Duodenal mucosa (tissue), 2 donors: ENCODE measurements around the gene SVBP.

Experiments used
- H3K27ac ChIP-seq: one replicate; pipeline ENCODE4 v1.7.0; 2013; ENCODE audit warnings: low read depth, low read length
- H3K27me3 ChIP-seq, 2 donors: one replicate each; pipeline ENCODE4 v1.7.0; 2013; ENCODE audit warnings: low read length in 2 of 2, control low read depth in 1 of 2; ENCODE audit not compliant: insufficient read depth in 2 of 2, control insufficient read depth in 1 of 2
- H3K36me3 ChIP-seq, 2 donors: one replicate each; pipeline ENCODE4 v1.7.0; 2013; ENCODE audit warnings: low read length in 2 of 2, control low read depth in 1 of 2; ENCODE audit not compliant: insufficient read depth in 2 of 2, control insufficient read depth in 1 of 2
- H3K4me1 ChIP-seq, 2 donors: one replicate each; pipeline ENCODE4 v1.7.0; 2013; ENCODE audit warnings: low read length in 2 of 2, control low read depth in 1 of 2; ENCODE audit not compliant: insufficient read depth in 2 of 2, control insufficient read depth in 1 of 2
- H3K4me3 ChIP-seq, 2 donors: one replicate each; pipeline ENCODE4 v1.7.0; 2013; ENCODE audit warnings: low read length in 2 of 2, low read depth in 1 of 2
- H3K9ac ChIP-seq, 2 donors: one replicate each; pipeline ENCODE4 v1.7.0; 2013; ENCODE audit warnings: low read length in 2 of 2, low read depth in 1 of 2
- H3K9me3 ChIP-seq, 2 donors: one replicate each; pipeline ENCODE4 v1.7.0; 2013; ENCODE audit warnings: low read length in 2 of 2, control low read depth in 1 of 2; ENCODE audit not compliant: control insufficient read depth in 1 of 2

Gene SVBP

GRCh38 chr1:42841440-42842147 lies 24.4 kb upstream of the SVBP start:
- Histone ChIP-seq H3K27ac (no peak overlapping the region), H3K4me3 (no peak overlapping the region), H3K36me3 (peaks cover 0 to 2% of the 10 kb centered on the region in 2 donors), H3K9ac (no peak overlapping the region), H3K4me1 (peaks cover 0 to 4% of the 10 kb centered on the region in 2 donors), H3K27me3 (no peaks in the 10 kb centered on the region), H3K9me3 (no peaks in the 10 kb centered on the region)

DNA sequence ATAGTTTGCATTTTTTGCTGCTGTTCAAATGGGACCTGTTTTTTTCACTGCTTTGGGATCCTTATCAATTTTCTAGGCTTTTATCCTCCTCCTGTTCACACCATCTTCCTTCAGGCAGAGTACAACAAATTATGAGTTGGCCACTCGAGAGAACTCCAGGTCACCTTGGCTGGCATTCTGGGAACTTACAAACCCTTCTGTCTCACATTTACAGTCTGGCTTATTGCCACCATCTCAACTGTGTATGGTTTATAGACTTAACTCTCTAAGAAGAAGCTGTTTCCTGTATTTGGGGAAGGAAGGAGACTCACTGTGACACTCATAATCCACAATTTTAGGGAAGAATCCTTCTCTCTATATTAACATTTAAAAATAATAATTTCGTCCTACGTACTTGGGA lies 23.8 kb upstream of the SVBP start:
- H3K36me3 ChIP-seq = peaks cover 0 to 2% of the 10 kb centered on the region in 2 donors
- H3K27ac ChIP-seq = no peak overlapping the region
- no peaks in the 10 kb centered on the region for H3K27me3 ChIP-seq

DNA sequence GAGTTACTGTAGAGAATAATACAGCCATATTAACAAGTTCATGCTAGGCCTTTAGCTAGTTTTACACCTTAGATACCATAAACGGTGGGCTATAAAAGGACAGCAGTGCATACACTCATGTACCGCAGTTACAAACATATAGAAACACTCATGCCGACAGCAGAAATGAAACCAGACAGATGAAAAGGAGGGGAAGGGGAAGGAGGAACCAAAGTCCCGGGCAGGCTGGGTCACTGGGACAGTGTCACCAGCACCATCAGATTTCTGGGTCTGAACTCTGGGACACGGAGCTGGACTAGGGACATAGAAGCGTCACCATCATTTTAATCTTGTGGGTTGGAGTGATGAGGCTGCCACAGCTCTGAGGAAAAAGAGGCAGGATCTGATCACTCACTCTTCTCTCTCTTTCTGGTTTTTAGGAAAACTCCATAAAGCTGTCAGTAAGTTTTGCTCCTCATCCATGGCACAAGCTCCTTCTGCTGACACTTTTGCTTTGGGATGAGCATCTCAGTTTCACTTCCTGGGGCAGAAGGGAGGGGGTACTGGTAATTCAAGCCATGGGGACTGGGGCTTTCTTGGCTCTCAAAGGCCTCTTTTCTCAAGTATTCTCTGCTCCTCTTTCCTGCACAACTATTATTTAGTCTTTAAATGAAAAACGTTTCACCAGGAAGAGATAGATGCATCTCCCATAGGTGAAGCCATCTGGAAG lies 21.4 kb upstream of the SVBP start:
- Histone ChIP-seq H3K27me3 (no peaks in the 10 kb centered on the region), H3K4me1 (no peaks in the 10 kb centered on the region), H3K36me3 (peaks cover 4 to 5% of the 10 kb centered on the region in 2 donors), H3K4me3 (no peak overlapping the region), H3K27ac (no peak overlapping the region), H3K9ac (no peak overlapping the region), H3K9me3 (no peaks in the 10 kb centered on the region)

More for the DNA sequence above, 23.8 kb upstream of the SVBP start:
- Histone ChIP-seq H3K4me1 (peaks cover 0 to 3% of the 10 kb centered on the region in 2 donors), H3K4me3 (no peak overlapping the region), H3K9ac (no peak overlapping the region), H3K9me3 (no peaks in the 10 kb centered on the region)

DNA sequence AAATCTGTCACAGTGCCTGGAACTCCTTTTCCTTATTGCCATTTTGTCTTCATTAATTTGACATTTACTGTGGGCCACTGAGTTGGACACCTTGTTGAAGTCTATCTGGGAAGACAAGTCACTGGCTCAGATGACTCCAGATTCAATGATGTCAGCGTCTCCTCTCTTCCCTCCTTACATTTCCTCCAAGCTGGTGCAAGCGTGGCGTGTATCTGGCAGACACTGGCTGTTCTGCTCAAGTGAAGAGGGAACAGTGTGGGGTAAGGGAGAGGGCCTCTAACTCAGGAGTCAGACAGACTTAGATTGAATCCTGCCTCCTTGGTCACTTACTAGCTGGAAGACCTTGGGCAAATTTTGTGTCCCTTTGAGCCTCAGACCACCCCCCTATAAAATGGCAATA lies 20.5 kb upstream of the SVBP start:
- H3K9me3 ChIP-seq = no peaks in the 10 kb centered on the region
- H3K4me1 ChIP-seq = no peaks in the 10 kb centered on the region
- no peak overlapping the region for H3K27ac ChIP-seq
- peaks cover 4 to 5% of the 10 kb centered on the region in 2 donors for H3K36me3 ChIP-seq
- H3K4me3 ChIP-seq = no peak overlapping the region
- H3K9ac ChIP-seq = no peak overlapping the region
- H3K27me3 ChIP-seq = no peaks in the 10 kb centered on the region

DNA sequence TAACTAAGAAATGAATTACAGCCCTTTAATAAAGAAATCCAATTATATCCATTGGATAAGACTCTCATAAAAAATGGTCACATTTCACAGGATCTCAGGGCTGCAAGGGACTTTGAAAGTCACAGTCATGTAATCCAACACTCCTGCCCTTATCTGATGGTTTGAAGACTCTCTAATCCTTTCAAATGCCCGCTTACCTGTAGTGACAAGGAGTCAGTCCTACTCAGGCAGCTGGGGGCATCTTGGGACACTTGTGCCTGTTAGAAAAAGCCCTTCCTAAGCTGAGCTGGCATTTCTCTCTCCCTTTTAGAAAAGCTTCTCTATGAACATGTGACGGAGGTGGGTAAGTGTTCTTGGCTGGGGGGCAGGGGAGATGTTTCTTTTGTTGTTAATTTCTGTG lies 18.2 kb upstream of the SVBP start:
- Histone ChIP-seq H3K27ac (no peak overlapping the region), H3K27me3 (no peaks in the 10 kb centered on the region), H3K4me3 (no peak overlapping the region), H3K9me3 (no peaks in the 10 kb centered on the region), H3K4me1 (no peaks in the 10 kb centered on the region), H3K9ac (no peak overlapping the region), H3K36me3 (peaks cover 4 to 12% of the 10 kb centered on the region in 2 donors)

GRCh38 chr1:42834803-42835202 lies 17.6 kb upstream of the SVBP start:
- no peaks in the 10 kb centered on the region for H3K9me3 ChIP-seq
- H3K27me3 ChIP-seq = no peaks in the 10 kb centered on the region
- H3K4me3 ChIP-seq = no peak overlapping the region
- no peak overlapping the region for H3K27ac ChIP-seq
- H3K9ac ChIP-seq = no peak overlapping the region
- no peaks in the 10 kb centered on the region for H3K4me1 ChIP-seq
- H3K36me3 ChIP-seq = peaks cover 4 to 18% of the 10 kb centered on the region in 2 donors

- Histone ChIP-seq H3K27me3 (no peaks in the 10 kb centered on the region), H3K9me3 (no peaks in the 10 kb centered on the region), H3K9ac (no peak overlapping the region), H3K36me3 (peaks cover 4 to 18% of the 10 kb centered on the region in 2 donors), H3K4me3 (no peak overlapping the region), H3K27ac (no peak overlapping the region), H3K4me1 (no peaks in the 10 kb centered on the region)
Observed at GRCh38 chr1:42833981-42834380, 16.8 kb upstream of the SVBP start.

DNA sequence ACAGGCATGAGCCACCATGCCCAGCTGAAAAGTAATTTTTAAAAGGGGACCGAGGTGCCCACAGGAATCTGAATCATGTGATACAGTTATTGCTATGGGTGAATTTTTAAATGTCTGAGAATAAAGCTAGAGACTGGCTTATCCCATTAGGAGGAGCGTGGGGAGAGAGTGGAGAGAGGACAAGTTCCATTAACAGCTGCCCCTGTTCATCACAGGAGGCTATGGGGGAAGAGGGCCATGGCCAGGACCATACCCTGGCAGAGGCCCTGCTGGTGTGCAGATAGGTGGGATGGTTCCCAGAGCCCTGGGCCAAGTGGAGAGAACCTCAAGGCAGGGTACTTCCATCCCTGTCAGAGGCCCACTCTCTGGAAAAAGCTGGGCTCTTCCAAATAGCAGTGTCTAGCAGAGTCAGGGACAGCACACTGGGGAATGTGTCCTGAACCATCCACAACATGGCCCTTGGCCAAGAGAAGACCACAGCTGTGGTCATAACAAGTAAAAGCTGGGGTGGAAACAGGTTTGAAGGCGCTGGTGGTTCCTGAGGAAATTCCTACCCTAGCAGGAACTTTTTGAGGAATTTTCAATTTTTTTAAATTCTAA lies 15.5 kb upstream of the SVBP start:
- no peaks in the 10 kb centered on the region for H3K9me3 ChIP-seq

DNA sequence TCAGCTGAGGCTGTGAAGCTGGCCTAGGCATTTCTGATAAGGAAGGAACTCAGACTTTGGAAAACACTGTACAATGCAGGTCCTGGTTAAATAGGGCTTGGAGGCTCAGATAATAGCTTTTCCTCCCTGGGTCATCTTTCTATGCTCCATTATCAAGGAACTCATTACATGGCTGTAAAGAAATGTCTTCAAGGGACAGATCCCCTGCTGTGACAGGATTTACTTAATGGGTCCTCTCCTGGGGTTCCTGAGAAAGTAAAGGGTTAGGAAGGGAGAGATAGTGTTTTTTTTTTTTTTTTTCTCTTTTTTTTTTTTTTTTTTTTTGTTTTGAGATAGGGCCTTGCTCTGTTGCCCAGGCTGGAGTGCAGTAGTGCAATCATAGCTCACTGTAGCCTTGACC lies 14.1 kb upstream of the SVBP start:
- H3K4me3 ChIP-seq = no peak overlapping the region

More for the DNA sequence above, 15.5 kb upstream of the SVBP start:
- Histone ChIP-seq H3K27me3 (no peaks in the 10 kb centered on the region), H3K4me1 (no peaks in the 10 kb centered on the region), H3K27ac (no peak overlapping the region), H3K4me3 (no peak overlapping the region), H3K9ac (no peak overlapping the region), H3K36me3 (peaks cover 4 to 18% of the 10 kb centered on the region in 2 donors)

DNA sequence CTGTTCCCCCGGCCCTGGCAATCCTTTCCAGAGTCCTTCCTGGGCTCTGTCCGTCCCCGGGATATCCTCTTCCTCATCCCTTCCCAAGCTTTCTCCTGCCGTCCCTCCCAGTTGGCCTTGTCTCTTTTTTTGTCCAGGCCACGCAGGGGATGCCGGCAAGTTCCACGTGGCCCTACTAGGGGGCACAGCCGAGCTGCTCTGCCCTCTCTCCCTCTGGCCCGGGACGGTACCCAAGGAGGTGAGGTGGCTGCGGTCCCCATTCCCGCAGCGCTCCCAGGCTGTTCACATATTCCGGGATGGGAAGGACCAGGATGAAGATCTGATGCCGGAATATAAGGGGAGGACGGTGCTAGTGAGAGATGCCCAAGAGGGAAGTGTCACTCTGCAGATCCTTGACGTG lies 13.4 kb upstream of the SVBP start:
- Histone ChIP-seq H3K9ac (no peak overlapping the region), H3K36me3 (peaks cover 4 to 16% of the 10 kb centered on the region in 2 donors), H3K9me3 (no peaks in the 10 kb centered on the region)

More for the DNA sequence above, 14.1 kb upstream of the SVBP start:
- no peaks in the 10 kb centered on the region for H3K27me3 ChIP-seq
- no peaks in the 10 kb centered on the region for H3K9me3 ChIP-seq
- no peak overlapping the region for H3K27ac ChIP-seq
- no peaks in the 10 kb centered on the region for H3K4me1 ChIP-seq
- no peak overlapping the region for H3K9ac ChIP-seq
- peaks cover 4 to 16% of the 10 kb centered on the region in 2 donors for H3K36me3 ChIP-seq

More for the DNA sequence above, 13.4 kb upstream of the SVBP start:
- Histone ChIP-seq H3K27me3 (no peaks in the 10 kb centered on the region), H3K4me1 (no peaks in the 10 kb centered on the region), H3K4me3 (no peak overlapping the region), H3K27ac (no peak overlapping the region)
